Fibroblast of skin of back (primary cell): Measurements from ENCODE around the gene HOATZ.
A peak's percentile ranks its signal among the peaks of the same experiment; 100 is the strongest.

Source experiments
- DNase-seq: peaks from one replicate; pipeline ENCODE4 v3.0.0-alpha.2; 2013

HOATZ gene

DNA sequence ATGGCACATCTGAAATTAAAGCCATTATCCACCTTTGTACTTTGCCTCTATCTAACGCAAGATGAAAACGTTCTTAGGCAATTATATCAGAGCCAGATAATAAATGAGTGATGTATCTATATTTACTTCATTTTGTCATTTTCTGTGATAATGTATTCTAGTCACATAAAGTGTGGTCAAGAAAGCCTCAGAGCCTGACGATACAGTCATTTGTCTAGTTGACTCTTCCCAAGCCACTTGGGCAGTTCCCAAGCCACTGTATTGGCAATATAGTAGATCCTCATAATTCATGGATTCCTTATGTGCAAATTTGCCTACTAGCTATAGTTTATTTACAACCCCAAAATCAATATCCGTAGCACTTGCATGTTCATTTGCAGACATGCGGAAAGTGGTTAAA, 7.8 kb downstream of the HOATZ start:
- DNase-seq, result no peak

DNA sequence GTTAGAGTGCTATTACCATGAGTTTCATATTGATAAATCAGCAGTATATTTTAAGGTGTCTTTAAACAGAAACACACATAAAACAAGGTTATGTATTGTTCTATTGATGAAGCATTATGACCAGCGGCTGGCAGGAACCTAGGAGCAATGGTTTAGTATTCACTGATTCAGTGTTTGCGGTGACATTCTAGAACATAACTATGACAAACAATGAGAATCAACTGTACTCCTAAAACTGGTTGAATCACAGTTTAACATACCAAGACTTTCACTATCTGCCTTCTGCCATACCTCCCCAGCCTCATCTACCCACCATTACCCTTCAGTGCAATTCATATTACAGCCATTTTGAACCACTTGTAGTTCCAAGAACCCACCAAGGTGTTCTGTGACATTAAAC, 8.8 kb downstream of the HOATZ start:
- no peak for DNase-seq

DNA sequence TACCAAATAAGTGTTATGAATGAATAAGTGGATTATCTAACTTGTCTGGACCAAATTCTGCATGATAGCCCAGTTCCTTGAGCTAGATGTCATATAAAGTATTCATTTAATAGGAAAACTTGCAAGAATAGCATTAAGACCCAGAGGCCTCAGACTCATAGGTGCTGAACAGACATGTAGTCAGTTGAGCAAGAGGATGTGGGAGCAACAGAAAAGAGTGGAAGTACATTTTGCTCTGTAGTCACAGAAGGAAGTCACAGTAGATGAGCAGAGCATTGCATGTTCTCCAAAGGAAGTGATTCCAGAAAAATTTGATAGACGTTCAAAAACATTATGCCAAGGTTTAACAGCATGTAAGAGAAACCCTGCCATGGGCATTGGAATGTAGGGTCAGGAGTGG, 9.5 kb downstream of the HOATZ start:
- DNase-seq, result no peak

DNA sequence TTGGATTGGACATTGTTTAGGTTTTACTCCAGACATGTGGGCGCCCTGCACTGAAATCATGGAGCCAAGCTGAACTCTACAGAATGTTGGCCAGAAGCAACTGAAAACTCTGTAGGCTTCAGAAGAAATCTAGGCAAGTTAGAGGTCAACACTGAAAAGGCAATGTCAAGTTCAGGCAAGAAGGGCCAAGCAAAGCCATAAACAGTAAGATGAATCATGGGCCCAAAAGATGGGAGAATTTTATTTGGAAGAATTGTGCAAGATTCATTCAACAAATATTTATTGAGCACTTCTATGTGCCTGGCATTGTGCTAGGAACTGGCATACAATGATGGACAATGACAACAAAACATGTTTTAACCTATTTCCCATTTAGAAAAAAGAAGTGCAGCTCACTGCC, 10.9 kb downstream of the HOATZ start:
- no peak for DNase-seq

DNA sequence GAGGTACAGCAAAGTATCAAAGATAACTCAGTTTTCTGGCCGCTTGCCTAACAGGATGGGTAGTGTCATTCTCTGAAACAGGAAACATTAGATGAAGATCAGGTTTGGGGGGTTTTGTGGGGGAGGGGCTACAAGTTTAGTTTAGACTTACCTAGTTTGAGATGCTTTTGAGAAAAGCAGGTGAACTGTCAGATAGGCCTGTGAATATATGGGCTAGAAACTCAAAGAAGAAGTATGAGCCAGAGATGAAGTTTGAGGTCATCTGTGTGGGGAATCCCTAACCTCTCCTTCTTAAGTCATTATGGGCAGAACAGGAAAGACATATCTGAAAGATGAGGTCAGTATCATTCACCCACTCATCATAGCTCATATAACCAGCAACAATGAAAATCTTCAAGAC, 11.9 kb downstream of the HOATZ start:
- DNase-seq, result peak; percentile 81

DNA sequence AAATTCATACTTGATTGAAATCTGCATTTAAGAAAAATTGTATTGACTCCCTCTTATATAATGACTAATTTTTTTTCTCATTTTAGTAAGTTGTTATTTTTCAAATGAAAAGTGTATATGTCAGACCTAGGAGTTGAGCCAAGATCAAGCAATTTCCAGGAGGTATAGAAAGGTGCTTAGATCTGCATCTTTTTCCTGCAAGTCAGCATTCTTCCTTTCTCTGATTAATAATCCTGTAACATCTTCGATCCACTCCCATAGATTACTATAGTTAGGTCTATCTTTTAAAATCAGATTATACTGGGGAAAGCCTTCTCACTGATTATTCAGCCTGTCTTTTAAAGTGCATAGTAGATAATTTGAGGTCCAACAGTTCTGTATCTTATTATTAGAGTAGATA, 12.7 kb downstream of the HOATZ start:
- no peak for DNase-seq

DNA sequence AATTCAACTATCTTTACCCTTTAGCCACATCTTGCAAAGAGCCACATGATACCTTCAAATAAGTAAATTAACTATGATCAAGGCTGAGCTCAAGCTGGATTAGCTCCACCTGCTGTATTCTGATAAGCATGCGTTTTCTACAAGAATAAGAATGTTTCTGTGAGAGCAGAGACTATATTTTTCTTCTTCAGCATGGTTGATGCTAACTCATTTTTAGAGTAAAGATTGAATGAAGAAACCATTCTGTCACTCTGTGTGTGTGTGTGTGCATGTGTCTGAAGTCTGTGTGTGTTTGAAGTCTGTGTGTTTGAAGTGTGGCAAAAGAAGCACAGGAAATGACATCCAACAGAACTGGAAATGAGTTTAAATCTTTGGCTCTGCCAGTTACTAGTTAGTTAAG, 14.0 kb downstream of the HOATZ start:
- DNase-seq, result no peak

DNA sequence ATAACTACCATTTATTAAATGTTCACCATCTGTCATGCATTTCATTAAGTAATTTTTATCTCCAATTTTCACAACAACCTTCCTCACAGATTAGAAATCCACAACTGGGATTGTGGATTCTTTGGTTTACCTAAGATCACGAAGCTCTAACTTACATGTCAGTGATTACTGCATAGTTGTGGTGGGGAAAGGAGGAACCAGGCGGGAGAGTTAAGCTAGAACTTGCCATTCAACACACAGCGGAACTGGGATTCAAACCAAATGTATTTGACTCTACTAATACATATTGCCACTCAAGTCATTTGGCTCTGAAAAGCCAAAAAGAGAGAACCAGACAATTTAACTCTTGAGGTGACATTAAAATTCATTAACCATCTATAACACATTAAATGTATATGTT, 15.5 kb downstream of the HOATZ start:
- peak; percentile 37 for DNase-seq

DNA sequence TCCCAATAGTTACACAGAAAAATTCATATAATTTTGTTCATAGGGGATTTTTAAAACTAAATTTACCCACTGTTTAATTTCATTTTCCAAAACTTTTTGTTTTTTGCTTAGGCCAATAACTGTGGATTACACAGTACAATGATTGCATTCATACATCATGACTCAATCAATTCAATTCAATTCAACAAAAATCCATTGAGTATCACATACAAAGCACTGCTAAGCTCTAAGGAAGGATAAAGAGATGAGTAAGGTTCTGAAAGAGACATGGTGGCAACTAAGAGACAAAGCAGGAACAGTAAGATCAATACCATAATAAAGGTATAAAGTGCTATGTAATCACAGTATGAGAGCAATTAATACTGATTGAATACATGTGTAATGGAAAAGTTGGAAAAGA, 16.6 kb downstream of the HOATZ start:
- peak; percentile 53 for DNase-seq

DNA sequence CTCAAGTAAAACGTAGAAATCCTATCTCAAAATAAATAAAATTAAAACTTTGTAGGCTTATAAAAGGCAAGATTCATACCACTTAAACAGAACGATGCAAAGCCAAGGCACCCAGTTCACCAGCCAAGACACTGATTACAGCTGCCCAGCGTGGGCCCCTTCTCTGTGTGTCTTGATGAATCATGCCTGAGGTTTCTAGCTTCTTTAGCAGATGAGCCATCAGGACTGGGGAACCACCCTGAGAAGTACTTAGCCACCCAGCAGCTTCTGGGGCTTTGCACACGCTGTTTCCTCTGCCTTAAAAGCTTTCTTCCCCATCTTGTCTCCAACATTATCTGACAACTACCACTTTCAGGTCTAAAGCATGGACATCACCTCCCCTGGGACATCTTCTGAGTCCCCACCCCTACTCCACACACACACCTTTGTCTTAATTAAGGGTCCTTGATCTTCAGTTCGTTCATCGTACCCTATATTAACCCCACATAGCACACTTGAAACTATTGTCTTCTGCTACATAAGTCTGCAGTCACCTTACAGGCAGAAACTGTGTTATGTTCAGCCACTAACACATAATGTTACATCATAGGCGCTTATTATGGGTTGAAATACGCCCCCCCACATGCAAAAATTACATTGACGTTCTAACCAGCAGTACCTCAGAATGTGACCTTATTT, 17.2 kb downstream of the HOATZ start:
- DNase-seq, result peak; percentile 94

DNA sequence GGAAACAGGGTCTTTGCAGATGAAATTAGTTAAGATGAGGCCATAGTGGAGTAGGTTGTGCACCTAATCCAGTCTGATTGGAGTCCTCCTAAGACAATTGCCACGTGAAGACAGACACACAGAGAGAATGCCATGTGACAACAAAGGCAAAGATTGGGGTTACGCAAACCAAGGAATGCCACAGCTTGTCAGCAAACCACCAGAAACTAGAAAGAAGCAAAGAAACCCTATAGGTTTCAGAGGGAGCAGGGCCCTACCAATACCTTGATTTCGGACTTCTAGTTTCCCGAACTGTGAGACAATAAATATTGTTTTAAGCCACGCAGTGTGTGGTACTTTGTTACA, 17.8 kb downstream of the HOATZ start:
- no peak for DNase-seq

DNA sequence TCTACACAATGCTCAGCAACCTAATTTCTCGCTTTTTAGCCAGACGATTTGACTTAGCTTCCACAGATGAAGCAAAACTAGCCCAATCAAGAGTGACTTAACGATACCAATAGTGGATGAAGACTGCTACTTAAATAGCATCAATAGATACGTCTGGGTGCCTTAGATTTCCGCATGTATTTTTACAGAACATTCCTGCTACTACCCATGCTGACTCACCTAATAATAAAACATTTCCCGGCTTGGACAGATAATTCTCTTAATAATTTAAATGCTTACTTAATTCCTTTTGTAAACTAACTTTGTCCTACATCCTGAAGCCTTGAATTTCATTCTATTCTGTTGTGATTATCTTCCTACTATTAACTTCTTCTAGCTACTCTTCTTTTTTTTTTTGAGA, 20.7 kb downstream of the HOATZ start:
- no peak for DNase-seq

DNA sequence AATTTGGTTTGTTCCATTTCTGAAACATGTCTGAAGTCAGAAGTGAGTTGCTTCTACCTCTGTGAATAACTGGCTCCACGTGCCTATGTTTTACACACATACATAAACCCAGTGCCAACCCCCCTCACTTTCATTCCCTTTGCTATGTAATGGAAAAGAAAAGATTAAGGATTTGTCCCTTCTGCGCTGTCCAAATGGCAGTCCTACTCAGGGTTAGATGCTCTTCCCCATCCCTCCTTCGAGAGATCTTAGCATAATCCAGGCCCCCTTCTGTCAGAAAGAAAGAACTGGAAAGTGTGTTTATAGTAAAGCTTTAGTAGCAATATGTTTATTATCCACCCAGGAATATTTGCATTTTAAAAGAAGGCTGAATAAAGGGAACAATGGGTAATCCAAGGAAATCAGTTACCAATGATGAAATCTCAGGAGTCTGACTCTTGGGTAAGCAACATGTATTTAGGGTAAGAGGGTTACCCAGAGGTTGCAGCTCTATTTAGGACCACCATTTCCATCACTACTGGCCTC, 22.8 kb downstream of the HOATZ start:
- no peak for DNase-seq

DNA sequence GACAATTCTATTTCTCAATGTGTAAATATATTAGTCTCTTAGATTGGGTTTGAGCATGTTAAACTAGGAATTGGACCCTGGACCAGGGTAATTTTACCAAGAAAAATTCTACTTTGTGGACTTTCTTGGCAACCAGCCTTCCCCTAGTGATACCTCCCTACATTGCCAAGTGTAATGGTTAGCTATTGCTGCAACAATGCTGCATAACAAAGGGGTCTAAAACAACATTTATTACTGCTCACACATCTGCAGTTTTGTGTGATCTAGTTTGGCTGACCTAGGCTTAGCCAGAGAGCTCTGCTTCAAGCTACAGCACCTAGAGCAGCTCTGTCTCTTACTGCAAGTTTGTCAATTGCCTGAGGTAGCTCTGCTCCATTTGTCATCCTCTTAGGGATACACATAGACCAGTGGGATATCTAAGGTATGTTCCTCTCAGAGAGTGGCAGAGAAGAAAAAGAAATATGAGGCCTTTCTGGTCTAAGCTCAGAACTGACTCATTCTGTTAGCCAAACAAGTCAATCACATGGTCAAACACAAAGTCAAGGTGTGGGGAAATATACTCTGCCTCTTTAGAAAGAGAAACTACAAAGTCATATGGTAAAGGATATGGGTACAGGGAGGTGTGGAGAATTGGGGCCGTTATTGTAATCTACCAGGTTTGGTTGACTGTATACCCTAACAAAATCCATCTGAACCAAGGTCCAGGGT, 24.0 kb downstream of the HOATZ start:
- no peak for DNase-seq

DNA sequence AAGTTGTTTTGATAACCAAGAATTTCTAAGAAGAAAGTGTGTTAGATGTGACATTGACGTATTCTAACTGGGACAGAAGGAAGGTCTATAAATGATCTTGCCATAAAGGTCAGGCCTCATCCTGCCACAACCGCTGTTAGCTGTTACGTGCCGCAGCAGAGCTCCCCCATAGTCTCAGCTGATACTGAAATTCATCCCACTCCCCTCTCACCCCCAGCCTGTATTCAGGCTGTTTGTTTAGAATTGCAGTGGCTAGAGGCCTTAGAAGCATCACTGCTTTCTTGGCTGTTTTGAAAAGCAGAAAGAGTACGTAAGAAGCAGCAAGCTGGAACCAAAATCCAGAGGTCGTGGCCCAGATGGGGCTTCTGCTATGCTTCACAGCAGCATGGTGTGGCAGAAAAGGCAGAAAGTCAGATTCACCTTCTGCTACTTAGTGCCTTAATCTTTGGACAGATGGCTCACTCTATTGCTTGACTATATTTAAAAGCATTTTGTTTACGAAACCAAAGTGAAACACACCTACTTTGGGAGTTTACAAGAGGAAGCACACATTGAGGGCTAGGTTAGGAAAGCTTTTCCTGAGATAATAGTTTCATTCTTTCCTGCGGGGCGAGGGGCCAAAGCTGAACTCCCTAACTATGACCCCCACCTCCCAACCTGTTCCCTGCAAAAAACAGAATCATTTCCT, 25.0 kb downstream of the HOATZ start:
- DNase-seq, result no peak

DNA sequence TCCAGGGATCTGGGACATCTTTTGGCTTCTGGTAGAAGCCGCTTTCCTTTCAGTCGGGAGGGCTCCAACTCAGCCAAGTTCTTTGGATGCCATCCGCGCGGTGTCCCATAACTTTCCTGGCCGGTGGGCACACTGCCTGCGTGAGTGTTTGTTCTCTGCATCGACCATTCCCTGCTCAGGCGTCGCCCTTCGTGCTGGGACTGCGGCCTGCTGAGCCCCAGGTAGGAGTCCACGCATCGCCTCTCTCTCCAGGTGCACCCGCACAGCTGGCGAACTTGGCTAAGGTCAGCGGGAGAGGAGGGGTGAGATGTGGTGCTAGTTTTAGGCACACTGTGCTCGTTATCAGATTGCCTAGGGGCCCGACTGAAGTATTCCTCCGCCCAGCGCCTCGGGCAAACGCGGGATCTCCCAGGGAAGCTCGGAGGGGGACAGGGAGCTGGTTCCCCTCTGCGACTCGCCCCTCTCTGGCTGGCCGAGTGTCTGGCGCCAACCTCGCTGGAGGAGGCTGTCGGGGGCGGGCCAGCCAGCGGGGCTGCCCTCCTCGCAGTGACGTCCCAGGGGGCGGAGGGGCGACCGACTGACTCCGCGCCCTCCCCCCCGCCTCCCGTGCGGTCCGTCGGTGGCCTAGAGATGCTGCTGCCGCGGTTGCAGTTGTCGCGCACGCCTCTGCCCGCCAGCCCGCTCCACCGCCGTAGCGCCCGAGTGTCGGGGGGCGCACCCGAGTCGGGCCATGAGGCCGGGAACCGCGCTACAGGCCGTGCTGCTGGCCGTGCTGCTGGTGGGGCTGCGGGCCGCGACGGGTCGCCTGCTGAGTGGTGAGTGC, 25.7 kb downstream of the HOATZ start, which contains the start of gene LAYN:
TSS of gene LAYN (plus strand) at position 607 of the 823 bp plus-strand sequence. CDS start at position 731, 124 bp downstream.
- peak; percentile 71 for DNase-seq

DNA sequence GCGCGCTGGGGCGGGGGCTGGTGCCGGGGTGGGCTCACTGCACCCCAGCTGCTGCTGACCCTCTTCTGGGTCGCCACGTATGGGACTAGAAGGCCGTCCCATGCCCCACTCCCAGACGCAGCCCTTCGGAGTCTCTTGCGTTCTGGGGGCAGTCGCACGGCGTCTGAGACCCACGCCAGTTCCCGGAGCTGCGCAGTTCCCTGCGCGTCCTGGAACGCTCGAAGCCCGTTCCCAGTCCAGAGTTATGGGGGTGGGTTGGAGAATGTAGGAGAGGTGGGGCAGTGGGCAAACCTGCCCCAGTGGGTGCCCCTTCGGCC, 26.3 kb downstream of the HOATZ start:
- DNase-seq, result no peak

DNA sequence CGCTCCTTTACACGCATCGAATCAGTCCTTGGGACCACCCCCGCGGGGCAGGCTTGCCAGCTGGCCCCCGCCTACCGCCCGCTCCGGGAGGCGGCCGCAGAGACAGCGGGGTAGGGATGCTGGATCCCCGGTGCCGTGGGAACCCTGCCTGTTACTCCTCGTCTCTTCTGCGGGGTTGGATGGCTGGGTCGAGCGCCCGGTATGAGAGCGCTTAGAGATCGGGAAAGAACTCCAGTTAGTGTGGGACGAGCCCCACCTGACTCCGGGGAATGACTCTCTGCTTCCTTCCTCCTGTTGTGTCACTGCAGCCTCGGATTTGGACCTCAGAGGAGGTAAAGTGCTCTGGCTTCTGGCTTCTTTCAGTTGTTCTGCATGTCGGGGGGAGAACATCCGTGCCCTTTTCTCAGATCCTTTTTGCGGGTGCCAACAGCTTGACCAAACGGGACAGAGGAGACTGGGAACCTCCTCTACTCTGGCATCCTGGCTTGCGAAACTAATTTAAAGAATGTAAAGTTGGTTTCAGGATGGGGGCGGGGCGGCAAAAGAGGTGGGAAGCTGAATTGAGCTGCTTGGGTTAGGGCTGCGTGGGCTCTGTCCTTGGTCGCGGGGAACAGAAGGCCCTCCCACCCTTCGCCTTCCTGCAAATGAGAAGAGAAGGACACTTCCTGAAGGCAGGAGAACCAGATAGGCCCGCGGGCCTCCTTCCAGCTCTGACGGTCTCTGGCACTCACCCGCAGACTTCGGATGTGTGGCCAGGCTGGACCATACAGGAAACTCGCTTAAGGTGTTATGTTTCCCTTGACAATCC, 26.9 kb downstream of the HOATZ start:
- DNase-seq, result peak; percentile 77

DNA sequence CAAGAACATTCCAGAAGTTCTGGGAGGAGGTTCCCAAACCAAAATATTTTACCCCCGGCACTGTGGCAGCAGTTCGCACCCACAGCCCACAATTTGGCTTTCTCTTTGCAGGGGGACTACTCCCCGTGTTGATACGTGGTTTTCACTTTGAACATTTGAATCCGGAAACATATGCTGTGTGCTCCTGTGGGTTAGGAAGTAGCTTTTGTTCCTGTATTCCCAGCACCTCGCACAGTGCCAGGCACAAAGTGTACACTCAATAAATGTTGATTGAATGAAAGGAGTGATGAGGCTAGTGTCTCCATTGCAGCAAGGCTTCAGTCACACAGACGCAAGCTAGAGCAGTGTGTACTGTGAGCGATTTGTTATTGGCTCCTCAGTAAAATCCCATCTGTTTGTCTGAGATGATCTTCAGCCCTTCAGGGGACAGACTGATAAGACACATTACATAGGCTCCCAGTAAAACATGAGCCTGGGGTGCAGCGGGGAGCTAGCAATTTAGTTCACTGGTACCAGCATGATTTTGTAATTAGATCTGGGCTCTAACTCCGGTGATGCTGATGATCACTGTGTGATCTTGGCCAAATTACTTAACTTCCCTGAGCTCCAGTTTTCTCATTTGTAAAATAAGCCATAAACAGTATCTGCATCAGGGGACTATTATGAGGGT, 28.2 kb downstream of the HOATZ start:
- DNase-seq, result no peak

DNA sequence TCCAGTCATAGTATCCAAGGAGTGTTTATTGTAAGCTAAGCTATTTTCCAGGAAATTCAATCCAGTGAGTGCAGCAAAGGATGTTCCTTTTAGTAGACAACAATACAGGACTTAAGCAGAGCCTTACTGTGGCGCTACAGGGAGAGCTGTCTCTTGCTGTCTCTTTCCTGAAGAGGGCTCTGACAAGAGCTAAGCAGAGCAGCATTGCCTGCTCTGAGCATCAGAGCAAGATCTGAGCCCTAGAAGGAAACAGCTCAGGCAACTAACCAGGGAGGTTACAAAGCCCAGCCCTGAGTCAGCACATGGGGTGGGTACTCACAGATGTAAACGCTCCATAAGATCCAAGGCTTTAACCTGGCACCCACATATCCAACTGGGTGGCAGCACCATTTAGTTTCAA, 33.9 kb downstream of the HOATZ start:
- DNase-seq, result no peak

DNA sequence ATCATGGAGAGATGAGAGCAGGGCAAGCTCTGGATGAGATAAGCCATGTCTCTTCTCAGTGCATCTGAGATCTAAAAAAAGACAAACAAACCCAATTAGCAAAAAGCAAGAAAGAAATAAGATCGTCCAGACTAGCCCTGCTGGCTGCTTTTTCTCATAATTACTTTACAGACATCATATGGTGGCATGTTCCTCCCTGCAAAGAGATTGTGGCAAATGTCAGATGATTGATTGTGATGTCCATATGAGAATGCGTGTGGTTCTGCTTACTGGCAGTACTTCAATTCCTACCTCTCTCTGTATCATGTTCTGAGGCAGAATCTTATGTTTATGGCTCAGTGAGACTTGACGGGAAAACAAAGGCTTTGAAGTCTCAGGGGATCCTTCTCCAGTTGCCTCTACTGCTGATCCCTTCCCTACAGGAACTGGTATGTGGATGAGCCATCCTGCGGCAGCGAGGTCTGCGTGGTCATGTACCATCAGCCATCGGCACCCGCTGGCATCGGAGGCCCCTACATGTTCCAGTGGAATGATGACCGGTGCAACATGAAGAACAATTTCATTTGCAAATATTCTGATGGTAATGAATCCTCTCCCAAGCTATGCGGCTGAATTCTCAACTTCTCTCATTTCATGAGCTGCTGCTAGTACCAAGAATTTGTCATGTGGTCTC, 34.8 kb downstream of the HOATZ start:
- no peak for DNase-seq
